Activated T-cell treated with anti-CD3 and anti-CD28 coated beads for 24 hours (primary cell): ENCODE measurements around the gene NEIL1.

Source experiments
- DNase-seq: peaks from one replicate; pipeline ENCODE4 v3.0.0-alpha.2; 2020; ENCODE audit warnings: low read depth

NEIL1 gene

DNA sequence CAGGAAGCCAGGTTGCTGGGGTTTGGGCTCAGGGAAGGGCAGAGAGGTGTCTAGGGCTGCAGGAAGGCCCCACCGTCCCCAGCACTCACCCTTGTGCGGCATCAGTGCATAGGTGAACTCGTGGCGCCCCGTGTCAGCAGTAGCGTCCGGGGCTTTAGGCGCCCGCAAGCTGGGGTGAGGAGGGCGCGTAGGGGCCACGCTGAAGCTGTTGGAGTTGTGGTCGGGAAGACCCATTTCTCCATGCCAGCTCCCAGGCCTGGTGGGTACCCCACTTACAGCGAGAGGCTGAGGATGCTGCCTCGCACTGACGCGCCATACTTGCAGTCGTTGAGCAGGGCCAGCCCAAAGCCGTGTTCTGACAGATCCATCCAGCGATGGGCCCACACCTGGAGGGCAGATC, 9.7 kb downstream of the NEIL1 start:
- DNase-seq: no peak

GRCh38 chr15:75357976-75358673, 11.3 kb downstream of the NEIL1 start:
- no peak for DNase-seq

DNA sequence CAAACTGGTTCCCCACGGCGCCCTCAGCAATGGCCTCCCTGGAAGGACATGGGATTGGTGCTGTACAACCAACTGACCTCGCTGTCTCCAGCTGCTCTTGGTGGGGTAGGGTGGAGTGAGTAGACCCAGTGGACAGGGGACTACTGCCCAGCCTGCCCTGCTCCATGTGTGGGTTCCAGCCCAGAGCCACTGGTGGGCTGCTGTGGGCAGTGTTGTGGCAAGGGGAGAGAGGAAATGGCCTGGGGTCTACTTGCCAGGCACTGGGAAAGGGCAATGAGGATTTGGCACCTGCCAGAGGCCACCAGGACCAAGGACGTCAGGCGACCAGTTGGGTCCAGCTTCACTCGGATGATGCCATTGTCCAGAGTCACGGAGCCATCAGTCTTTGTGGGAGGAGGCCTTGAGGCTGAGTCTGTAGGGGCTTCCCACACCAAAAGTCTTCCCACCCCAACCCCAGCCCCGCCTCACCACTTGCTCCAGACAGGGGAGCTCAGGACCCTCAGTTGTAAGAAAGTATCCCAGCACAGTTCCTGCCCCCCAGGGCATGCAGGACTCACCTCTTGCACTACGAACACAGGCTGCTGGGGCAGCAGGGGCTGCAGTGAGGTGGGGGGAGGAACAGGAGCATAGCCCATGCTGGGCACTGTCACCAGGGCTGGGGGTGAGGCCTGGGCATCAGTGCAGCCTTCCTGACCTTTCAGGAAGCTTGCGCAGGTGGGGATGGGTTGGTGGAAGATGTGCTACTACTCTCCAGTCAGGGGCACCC, 12.1 kb downstream of the NEIL1 start:
- DNase-seq: no peak

DNA sequence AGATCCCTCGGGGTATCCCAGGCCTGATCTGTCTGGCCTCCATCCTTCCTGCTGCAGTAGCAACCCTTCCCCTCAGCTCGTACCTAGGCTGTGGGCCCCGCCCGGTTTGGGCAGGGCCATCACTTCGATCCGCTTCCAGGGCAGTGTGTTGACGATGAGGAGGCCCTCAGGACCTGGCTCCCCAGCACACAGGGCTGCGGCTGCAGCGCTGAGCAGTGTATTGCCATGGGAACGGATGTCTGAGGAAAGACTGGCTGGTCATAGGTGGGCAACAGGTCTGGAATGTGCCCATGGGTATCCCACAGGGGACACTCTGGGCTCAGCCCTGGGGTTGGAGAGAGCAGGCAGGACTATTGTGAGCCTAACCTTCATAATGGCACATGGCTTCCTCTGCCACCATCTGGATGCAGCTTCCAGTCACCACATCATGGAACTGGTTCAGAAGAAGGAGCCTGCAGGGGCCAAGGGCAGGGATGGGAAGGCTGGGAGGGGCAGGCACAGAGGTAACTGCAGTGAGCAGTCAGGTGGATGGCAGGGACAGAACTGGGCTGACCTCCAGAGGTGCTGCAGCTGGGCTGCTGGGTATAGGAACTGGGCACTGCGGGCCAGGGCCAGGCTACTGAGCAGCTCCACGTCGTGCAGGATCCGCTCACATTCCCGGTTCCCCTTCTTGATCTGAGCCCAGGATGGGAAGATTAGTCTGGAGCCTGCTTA, 12.9 kb downstream of the NEIL1 start:
- no peak for DNase-seq

- DNase-seq: no peak
Measured at GRCh38 chr15:75360391-75360790, 13.6 kb downstream of the NEIL1 start.

DNA sequence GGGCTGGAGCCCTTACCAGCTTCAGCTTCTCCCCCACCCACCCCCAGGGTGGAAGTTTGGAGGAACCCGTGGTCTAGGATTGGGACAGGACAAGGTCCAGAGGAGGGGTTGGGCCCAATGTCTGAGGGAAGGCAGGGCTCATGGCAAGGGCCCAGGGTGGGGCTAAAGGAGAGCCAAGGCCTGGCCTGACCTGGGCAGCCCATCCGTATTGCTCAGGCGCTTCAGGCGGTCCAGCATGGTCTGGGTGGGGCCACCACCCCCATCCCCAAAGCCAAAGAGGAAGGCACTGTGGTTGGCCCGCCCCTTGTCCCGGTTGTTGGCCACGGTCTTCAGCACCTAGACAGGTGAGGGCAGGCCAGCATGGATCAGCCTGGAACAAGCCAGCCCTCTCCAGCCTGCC, 14.0 kb downstream of the NEIL1 start:
- no peak for DNase-seq

DNA sequence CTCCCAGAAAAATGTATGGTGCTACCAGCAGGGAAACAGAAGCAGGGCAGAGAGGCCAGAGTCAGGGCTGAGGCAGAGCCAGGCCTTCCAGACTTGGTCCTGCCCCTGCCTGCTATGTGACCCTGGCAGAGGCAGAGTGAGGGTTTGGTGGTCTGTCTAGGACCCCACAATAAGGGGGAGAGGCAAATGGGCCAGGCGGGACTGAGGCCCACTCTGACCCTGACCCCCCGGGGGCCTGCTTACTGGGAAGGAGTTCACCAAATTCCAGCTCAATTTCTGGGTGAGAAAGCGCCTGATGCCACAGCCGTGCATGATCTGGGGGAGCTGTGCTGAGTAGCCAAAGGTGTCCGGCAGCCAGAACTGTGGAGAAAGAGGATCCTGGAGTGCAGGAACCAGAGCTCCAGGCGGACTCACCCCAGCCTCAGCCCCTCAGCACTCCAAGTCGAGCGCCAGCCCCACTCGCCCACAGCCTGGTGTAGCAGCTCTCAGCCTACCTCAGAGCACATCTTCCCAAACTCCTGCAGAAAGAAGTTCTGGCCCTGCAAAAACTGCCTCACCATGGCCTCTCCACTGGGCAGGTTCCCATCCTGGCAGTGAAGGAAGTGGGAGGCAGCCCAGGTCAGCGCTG, 14.6 kb downstream of the NEIL1 start:
- no peak for DNase-seq

DNA sequence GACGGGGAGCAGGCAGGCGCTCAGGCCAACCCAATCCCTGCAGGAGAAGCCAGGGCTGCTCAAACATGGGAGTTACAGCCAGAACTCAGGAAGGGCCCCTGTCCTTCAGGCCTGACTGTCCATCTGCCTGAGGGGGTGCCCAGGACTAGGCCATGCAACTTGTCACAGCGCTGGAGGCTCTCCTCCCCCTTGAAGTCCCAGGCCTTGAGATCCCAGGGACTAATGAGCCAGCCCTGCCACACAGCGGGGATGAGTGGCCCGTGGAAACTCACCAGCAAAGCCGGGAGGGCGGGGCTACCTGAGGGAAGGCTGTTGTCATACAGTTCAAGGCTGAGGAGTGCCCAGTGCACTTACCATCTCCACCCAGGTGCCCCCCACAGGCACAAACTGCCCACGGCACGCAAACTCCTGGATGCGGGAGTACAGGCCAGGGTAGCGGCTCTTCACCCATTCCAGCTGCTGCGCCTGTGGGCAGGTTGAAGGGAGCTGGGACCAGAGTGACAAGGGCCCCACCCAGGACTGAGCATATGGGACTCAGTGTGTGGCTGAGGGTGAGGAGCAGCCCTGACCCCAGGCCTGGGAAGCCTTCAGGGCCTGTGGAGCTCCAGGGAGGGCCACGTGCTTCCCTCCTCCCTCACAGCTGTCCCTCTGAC, 15.3 kb downstream of the NEIL1 start:
- no peak for DNase-seq

GRCh38 chr15:75362642-75363249, 15.9 kb downstream of the NEIL1 start:
- DNase-seq: no peak

- no peak for DNase-seq
Measured at GRCh38 chr15:75363786-75364185, 16.9 kb downstream of the NEIL1 start.

GRCh38 chr15:75364881-75365280, 18.0 kb downstream of the NEIL1 start:
- no peak for DNase-seq

- DNase-seq: no peak
Measured at GRCh38 chr15:75366163-75366562, 19.3 kb downstream of the NEIL1 start.

DNA sequence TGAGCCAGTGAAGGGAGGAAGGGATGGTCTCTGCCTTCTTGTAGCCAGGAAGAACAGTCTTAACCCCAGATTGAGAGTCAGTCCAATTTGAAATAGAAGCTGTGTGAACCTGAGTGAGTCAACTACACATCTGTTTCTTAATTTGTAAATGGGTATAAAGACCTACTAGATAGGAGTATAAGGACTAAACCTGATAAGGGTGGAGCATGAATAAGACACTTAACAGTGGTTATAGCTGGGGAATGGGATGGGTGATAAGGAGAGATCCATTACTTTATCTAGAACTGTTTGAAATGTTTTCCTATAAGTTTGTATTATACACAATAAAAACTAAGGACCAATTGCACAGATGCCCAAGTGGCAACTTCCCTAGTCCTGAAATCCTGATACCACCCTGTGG, 20.2 kb downstream of the NEIL1 start:
- no peak for DNase-seq

GRCh38 chr15:75367406-75367912, 20.6 kb downstream of the NEIL1 start:
- no peak for DNase-seq

GRCh38 chr15:75367913-75368688, 21.3 kb downstream of the NEIL1 start, which contains the start of gene MAN2C1:
MAN2C1 (minus strand) TSS chr15:75368607; CDS start chr15:75368583, 24 bp downstream.
- DNase-seq: peak; percentile 89

GRCh38 chr15:75368689-75369239, 21.9 kb downstream of the NEIL1 start:
- no peak for DNase-seq

- no peak for DNase-seq
Measured at GRCh38 chr15:75369897-75370581, 23.2 kb downstream of the NEIL1 start.

GRCh38 chr15:75371486-75371885, 24.6 kb downstream of the NEIL1 start:
- no peak for DNase-seq

GRCh38 chr15:75371901-75372688, 25.3 kb downstream of the NEIL1 start:
- no peak for DNase-seq
